Measurements from ENCODE around the gene PPP1R16B. TPM values are rescaled to one million over a fixed set of nuclear protein-coding genes. Genes with fewer than 3 reads are reported as not detected.
A peak's percentile ranks its signal among the peaks of the same experiment; 100 is the strongest.

PPP1R16B gene
- total RNA-seq: 12.9 TPM

GRCh38 chr20:38805502-38805957 is at the start of gene PPP1R16B:
Gene PPP1R16B (plus strand): TSS chr20:38805697. CDS start chr20:38835926, 30,229 bp downstream.
- peak; percentile 57 for DNase-seq

DNA sequence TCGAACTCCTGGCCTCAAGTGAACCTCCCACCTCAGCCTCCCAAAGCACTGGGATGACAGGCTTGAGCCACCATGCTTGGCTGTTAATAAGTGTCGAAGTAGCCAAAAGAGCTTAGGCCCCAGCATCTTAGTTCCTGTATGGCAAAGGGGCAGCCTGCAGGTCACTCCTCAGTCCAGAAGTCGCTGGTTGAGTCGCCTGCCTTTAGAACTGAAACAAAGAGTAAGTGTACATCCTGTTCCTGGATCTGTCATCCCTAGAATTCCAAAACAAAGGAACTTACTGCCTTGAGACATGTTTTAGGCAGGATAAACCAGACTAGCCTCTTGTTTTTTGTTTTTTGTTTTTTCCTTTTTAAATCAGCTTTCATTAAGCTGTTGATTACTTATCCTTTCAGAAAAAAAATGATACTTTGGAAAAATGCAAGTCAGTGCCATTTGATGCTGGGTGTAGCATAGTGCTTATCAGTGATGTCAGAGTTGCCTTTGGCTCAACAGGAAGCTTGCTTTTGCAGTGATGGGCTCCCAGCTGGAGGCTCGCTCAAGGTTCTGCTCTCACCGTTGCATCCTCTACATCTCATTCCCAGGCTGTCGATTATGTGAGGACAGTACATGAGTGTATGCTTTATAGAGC is 48.2 kb upstream of the PPP1R16B start:
- DNase-seq: no peak

DNA sequence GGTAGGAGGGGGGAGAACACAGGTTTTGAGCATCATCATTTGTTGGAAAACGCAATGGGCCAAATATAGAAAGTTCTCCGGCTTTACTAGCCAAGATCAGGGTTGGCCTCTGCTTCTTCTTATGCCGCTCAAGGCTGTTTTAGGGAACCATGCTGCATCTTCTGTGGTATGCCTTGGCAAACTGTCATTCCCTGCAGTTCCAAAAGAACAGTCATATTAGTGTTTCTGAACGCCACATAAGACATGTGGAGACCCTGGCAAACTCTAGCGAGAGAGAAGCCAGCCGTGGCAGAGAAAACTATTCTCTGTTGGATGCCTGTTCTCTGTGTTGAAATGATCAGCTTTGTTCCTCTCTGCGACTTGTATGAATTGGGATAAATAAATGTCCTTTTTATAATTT is 46.4 kb upstream of the PPP1R16B start:
- no peak for DNase-seq

DNA sequence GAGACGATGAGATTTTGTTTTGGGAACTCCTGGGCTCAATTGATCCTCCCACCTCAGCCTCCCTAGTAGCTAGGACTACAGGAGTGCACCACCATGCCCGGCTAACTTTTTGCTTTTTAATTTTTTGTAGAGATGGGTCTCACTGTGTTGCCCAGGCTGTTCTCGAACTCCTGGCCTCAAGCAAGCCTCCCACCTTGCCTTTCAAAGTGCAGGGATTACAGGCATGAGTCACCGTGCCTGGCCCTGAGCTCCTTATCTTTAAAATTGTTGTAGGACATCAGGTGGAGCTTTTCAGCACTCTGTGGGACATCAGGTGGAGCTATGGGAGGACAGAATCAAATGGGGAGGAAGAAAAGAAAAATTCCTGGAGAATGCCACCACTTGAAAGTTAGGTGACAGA is 44.5 kb upstream of the PPP1R16B start:
- DNase-seq: no peak

GRCh38 chr20:38762174-38762573 is 43.3 kb upstream of the PPP1R16B start:
- no peak for DNase-seq

DNA sequence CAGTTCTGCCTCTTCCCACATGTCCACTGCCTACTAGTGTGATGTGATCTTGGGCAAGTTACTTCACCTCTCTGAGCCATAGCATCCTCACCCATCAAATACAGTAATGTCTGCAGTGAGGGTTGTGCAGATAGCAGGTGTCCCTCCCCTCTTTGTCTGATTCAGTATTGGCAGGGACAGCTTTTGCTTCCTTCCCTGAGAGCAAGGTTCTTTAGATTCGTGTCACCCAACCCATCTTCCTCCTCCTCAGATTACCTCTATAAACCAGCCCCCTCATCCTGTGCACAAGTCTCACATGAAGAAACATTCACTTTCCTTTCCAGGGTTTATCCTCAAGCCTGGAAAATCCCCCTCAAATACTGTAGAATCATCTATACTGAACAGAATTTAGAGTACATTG is 41.9 kb upstream of the PPP1R16B start:
- no peak for DNase-seq

DNA sequence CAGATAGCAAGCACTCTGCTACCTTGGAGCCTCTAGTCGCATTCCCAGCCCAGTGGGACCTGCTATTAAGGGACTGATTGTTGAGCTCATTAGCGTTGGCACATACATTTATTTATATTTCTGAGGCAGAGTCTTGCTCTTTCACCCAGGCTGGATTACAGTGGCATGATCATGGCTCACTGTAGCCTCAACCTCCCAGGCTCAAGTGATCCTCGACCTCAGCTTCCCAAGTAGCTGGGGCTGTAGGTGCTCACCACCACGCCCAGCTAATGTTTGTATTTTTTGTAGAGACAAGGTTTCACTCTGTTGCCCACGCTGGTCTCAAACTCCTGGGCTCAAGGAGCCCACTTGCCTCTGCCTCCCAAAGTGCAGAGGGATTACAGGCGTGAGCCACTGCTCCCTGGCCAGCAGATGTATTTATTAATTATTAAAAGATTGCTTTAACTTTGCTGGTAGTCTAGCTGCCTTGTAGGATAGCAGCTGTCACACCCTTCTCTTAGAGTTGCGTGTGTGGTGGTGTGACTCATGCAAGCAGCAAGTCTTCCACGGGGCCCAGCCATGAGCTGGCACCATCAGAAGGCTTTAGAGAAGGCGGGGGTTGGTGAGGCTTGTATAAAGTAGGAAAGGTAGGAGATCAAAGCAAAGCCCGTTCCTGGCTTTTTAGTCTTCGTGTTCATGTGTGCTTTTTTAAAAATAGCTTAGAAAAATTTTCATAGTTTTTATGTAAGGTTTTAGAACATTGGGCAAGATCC is 40.8 kb upstream of the PPP1R16B start:
- DNase-seq: peak; percentile 73

- DNase-seq: no peak
Observed at GRCh38 chr20:38766071-38766470, 39.4 kb upstream of the PPP1R16B start.

DNA sequence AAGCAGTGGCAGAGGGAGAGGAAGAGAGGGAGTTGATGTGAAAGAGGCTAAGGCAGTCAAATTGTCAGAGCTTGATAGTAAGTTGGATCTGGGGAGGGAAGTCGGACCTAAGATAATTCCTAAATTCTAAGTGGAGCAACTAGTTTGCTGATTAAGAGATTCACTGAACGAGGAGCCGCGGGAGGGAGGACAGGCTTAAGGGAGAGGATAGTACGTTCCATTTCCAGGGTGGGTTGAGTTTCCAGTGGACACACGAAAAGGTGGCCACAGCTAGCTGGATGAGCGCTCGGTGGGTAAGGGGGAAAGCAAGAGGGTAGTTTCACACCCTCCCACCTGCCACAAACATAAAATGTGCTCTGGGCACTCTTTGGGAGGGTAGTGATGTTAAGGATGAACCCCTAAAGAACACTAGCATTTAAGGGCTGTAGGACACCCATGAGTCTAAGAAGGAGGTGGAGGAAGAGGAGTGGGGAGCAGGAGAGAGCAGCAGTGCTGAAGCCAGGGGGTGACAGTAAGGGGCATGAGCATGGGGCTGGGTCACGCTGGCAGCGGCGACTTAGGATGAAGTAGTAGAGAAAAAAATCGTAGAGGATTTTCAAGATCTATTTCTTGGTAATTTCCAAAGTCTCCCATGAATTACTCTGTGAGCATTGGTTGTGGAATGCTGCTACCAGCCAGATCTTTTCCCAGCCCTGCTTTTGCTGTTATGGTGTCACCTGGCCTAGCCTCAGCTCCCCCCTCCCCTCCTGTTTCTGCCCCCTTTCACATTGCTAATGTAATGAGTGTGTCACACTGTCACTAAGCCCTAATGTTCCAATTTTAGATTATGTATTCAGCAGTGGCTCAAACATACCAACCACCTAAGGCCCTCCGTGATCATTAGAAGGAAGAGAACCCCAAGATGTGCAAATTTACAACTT is 35.9 kb upstream of the PPP1R16B start:
- DNase-seq: no peak

DNA sequence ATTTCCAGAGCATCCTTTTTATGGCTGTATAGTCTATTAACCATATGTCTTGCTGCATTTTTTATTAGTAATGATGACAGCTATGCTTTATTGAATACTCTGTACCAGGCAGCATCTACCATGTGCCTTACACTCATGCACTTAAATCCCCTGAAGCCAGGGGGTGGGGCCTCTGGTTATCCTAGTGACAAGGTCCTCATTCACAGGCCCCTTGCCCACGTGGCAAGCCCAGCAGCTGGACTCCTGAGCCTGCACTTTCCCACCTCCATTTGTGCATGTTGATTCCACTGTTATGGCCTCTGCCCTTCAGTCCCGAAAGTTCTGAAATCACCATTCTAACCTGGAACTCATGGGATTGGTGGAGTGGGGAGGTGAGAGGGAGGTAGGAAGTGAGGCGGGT is 35.0 kb upstream of the PPP1R16B start:
- DNase-seq: no peak

DNA sequence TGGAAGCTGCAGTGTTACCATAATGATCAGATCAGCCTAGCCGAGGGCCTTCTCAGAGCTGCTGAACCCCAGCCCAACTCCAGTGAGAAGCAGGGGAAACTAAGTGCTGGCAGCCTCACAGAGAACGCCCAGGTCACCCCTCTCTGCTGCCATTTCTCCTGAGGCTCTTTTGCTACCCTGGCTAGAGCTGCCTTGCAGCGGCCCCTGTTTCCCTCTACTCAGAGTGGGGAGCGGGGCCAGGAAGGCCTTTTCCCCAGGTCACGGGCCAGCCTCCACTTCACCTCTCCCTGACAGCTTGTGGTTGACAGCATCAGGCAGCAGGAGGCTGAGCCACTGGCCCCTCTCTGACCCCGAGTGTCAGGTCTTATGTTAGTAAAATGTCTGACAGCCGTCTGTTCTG is 34.5 kb upstream of the PPP1R16B start:
- DNase-seq: no peak

DNA sequence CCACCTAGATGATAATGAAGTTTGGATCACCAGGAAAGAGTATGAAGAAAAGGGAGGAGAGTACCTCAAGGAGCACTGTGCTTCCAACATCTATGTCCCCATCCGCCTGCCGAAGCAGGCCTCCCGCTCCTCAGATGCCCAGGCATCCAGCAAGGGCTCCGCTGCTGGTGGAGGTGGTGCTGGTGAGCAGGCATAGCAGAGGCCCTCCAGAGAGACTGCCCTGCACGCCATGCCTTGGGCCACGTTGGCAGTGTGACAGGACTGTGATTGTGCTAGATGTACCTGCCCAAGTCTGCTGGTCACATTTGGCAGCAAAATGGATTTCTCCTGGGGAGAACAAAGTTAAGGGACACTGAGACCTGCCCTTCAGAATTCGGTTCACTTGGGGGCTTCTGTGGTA is 33.9 kb upstream of the PPP1R16B start:
- DNase-seq: no peak

- DNase-seq: no peak
Observed at GRCh38 chr20:38774167-38774566, 31.3 kb upstream of the PPP1R16B start.

DNA sequence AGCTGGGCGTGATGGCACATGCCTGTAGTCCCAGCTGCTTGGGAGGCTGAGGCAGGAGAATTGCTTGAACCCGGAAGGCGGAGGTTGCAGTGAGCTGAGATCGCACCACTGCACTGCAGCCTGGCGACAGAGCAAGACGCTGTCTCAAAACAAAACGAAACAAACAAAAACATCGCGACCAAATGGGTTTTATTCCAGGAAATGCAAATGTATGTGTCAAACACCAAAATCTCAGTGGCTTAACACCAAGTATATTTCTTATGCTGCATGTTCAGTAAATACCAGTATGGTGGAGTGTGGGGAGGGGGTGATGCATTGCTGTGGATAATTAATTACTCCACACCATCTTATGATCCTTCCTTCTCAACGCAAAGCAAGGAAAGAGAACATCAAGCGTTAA is 29.1 kb upstream of the PPP1R16B start:
- DNase-seq: no peak

GRCh38 chr20:38779247-38780097 is 26.0 kb upstream of the PPP1R16B start:
- DNase-seq: no peak

GRCh38 chr20:38782275-38782674 is 23.2 kb upstream of the PPP1R16B start:
- no peak for DNase-seq

DNA sequence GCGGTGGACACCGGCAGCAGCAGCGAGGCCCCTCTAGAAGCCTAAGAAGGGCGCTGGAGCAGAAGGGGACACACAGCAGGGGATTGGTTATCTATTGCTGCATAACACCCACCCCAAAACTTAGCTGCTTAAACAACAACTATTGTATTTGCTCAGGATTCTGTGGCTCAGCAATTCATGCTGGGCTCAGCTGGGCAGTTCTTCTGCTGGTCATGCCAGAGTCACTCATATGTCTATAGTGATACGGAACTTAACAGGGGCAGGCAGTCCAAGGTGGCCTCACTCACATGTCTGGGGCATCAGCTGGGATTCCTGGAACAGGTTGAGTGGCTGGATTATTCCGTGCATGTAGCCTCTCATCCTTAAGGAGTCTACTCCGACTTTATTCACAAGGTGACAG is 17.6 kb upstream of the PPP1R16B start:
- no peak for DNase-seq

DNA sequence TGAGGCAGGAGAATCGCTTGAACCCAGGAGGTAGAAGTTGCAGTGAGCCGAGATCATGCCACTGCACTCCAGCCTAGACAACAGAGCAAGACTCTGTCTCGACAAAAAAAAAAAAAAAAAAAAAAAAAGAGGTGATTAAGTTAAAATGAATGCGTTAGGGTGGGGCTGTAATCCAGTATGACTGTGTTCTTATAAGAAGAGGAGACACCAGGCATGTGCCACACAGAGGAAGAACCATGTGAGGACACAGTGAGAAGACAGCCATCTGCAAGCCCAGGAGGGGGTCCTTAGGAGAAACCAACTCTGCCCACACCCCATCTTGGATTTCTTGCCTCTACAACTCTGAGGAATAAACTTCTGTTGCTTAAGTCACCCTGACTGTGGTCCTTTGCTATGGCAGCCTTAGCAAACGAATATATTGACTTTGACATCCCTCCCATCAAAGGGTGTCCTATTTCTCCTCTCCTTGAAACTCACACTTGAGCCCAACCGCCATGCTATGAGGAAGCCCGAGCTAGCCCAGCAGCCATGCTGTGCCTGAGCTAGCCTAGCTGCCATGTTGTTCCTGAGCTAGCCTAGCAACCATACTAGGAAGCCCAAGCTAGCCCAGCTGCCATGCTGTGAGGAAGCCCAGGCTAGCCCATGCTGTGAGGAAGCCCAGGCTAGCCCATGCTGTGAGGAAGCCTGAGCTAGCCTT is 15.8 kb upstream of the PPP1R16B start:
- DNase-seq: no peak

GRCh38 chr20:38790200-38791053 is 15.1 kb upstream of the PPP1R16B start:
- no peak for DNase-seq

- DNase-seq: no peak
Observed at GRCh38 chr20:38791291-38791690, 14.2 kb upstream of the PPP1R16B start.

Data from occipital lobe (tissue), 2 donors.